RWPE2 (cell line): Measurements from ENCODE around the gene MRPS16.

Experiments used
- ATAC-seq: fragments of 200-7000 bp; cut with Tn5 transposase; 3 replicates; pipeline ENCODE4 v1.9.1; 2021; ENCODE audit warnings: low read depth
- DNase-seq: peaks from one replicate; pipeline ENCODE4 v3.0.0-alpha.2; 2020; ENCODE audit warnings: low spot score
- H3K27ac ChIP-seq: fragments of 450-650 bp; 2 replicates; pipeline ENCODE4 v1.5.1; 2017; ENCODE audit warnings: mild to moderate bottlenecking; ENCODE audit not compliant: poor library complexity, severe bottlenecking
- H3K27me3 ChIP-seq: fragments of 250-450 bp; sonication (Bioruptor Pico); 2 replicates; pipeline ENCODE4 v1.5.1; 2021; ENCODE audit warnings: mild to moderate bottlenecking, moderate library complexity; ENCODE audit not compliant: insufficient read depth, poor library complexity, severe bottlenecking
- H3K36me3 ChIP-seq: fragments of 250-450 bp; sonication (Bioruptor Pico); 2 replicates; pipeline ENCODE4 v1.5.1; 2020; ENCODE audit warnings: low read depth, mild to moderate bottlenecking, moderate library complexity
- H3K4me1 ChIP-seq: fragments of 250-450 bp; sonication (Bioruptor Pico); 2 replicates; pipeline ENCODE4 v1.5.1; 2021; ENCODE audit warnings: mild to moderate bottlenecking, moderate library complexity; ENCODE audit not compliant: insufficient read depth, poor library complexity, severe bottlenecking
- H3K4me3 ChIP-seq: fragments of 250-450 bp; sonication (Bioruptor Pico); 2 replicates; pipeline ENCODE4 v1.5.1; 2021; ENCODE audit warnings: mild to moderate bottlenecking, moderate library complexity; ENCODE audit not compliant: severe bottlenecking
- H3K9me3 ChIP-seq: fragments of 250-450 bp; sonication (Bioruptor Pico); 2 replicates; pipeline ENCODE4 v1.5.1; 2021; ENCODE audit warnings: mild to moderate bottlenecking, moderate library complexity; ENCODE audit not compliant: severe bottlenecking
- TF ChIP-seq, protein P1 (sequence below): fragments of 450-650 bp; IDR thresholded peaks from one replicate; pipeline ENCODE4 v1.5.1; 2017; ENCODE audit warnings: mild to moderate bottlenecking, moderate library complexity; ENCODE audit not compliant: poor library complexity, severe bottlenecking

MRPS16 gene

DNA sequence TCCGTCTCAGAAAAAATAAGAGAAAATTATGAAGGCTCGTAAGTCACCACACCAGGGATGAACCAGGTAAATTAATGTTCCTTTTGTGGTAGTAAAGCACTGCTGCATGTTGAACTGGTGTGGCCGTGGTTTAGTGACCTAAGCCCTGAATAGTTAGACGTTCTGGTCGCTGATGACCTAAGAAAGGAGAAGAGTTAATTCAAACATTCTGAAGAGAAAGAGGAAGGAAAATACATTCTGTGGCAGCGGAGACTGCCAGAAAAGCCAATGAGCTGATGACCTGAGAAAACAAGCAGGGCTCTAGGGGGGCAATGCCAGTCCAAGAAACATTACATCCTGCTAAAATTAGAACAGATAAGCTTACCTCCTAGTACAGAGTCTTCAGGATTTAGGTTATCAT lies 22.9 kb downstream of the MRPS16 start:
- H3K4me3 ChIP-seq, result no peak overlapping the region
- ATAC-seq, result no peak
- peaks cover 27% of the 10 kb centered on the region for H3K36me3 ChIP-seq
- H3K27ac ChIP-seq, result no peak overlapping the region
- H3K4me1 ChIP-seq, result peaks cover 4% of the 10 kb centered on the region
- no peaks in the 10 kb centered on the region for H3K9me3 ChIP-seq
- no peaks in the 10 kb centered on the region for H3K27me3 ChIP-seq
- TF ChIP-seq, protein P1, sequence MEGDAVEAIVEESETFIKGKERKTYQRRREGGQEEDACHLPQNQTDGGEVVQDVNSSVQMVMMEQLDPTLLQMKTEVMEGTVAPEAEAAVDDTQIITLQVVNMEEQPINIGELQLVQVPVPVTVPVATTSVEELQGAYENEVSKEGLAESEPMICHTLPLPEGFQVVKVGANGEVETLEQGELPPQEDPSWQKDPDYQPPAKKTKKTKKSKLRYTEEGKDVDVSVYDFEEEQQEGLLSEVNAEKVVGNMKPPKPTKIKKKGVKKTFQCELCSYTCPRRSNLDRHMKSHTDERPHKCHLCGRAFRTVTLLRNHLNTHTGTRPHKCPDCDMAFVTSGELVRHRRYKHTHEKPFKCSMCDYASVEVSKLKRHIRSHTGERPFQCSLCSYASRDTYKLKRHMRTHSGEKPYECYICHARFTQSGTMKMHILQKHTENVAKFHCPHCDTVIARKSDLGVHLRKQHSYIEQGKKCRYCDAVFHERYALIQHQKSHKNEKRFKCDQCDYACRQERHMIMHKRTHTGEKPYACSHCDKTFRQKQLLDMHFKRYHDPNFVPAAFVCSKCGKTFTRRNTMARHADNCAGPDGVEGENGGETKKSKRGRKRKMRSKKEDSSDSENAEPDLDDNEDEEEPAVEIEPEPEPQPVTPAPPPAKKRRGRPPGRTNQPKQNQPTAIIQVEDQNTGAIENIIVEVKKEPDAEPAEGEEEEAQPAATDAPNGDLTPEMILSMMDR, result no peak
- DNase-seq, result no peak

DNA sequence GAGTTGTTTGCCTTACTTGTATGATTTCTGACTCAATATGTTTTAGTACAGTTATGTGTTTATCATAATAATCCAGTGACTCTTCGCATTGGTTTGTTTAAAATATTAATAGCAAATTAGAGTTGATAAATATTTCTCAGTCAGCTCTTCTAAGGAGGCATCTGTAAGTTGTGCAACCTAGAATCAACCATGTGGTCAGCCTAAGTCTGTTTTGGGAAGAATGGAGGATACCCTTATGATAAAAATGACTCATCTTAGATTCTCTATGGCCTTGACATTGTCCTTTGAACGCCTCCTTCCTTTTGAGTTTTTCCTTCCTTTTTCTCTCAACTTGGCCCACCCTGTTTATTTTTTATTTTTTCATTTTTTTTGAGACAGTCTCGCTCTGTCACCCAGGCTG lies 24.2 kb downstream of the MRPS16 start:
- Histone ChIP-seq H3K36me3 (peaks cover 16% of the 10 kb centered on the region), H3K27ac (no peak overlapping the region), H3K4me1 (peaks cover 4% of the 10 kb centered on the region), H3K4me3 (no peak overlapping the region), H3K27me3 (no peaks in the 10 kb centered on the region), H3K9me3 (no peaks in the 10 kb centered on the region)
- TF ChIP-seq, protein P1, result no peak
- ATAC-seq (no peak), DNase-seq (no peak)

DNA sequence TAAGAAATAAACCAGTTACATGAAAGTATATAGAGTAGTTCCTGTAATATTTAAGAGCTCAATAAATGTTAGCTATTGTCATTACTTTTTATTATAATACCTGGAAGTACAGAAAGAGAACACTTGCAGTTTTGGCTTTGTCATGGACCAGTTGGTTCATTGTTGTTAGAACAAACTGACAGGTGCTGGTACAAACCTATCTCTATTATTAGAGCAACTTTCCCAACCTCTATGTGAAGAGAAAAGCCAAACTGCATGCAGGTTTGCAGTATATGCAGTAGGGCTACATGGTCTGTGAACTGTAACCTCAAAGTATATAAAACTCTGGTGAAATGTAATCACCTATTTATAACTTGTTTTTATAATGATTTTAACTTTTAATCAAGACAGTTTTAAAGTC lies 25.8 kb downstream of the MRPS16 start:
- no peaks in the 10 kb centered on the region for H3K9me3 ChIP-seq
- ATAC-seq (no peak), DNase-seq (no peak)
- peaks cover 4% of the 10 kb centered on the region; the same call in 1 of the 2 replicates for H3K36me3 ChIP-seq
- no peak overlapping the region for H3K4me3 ChIP-seq
- H3K27ac ChIP-seq, result no peak overlapping the region
- H3K4me1 ChIP-seq, result peaks cover 4% of the 10 kb centered on the region
- TF ChIP-seq, protein P1, result no peak
- no peaks in the 10 kb centered on the region for H3K27me3 ChIP-seq

DNA sequence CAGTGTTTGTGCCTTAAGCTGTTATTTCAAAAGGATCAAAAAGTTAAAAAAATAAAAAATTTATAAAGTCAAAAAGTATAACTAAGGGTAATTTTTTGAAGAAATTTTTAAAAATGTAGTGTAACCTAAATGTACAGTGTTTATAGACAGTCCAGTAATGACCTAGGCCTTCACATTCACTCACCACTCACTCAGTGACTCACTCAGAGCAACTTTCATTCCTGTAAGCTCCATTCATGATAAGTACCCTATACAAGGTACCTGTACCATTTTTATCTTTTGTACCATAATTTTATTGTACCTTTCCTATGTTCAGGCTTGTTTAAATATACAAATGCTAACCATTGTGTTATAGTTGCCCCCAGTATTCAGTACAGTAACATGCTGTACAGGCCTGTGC lies 26.9 kb downstream of the MRPS16 start:
- peak; percentile 73 for ATAC-seq
- Histone ChIP-seq H3K9me3 (no peaks in the 10 kb centered on the region), H3K4me1 (peaks cover 4% of the 10 kb centered on the region), H3K4me3 (no peak overlapping the region), H3K27ac (no peak overlapping the region), H3K36me3 (peaks cover 1% of the 10 kb centered on the region; the same call in 1 of the 2 replicates), H3K27me3 (no peaks in the 10 kb centered on the region)
- no peak for DNase-seq
- TF ChIP-seq, protein P1, result no peak

DNA sequence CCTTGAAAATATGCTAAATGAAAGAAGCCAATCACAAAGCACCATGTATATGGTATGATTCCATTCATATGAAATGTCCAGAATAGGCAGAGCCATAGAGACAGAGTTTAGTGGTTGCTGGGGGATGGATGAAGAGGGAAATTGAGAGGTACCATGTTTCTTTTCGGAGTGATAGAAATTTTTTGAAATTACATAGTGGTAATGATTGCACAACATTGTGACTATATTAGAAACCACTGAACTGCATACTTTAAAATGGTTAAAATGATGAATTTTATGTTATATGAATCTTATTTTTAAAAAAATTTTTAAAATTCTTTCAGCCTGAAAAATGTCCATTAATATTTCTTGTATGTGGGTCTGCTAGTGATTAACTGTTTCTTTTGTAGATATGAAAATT lies 31.5 kb downstream of the MRPS16 start:
- H3K4me3 ChIP-seq, result no peak overlapping the region
- H3K36me3 ChIP-seq, result no peaks in the 10 kb centered on the region; the same call in 1 of the 2 replicates
- no peaks in the 10 kb centered on the region for H3K9me3 ChIP-seq
- H3K27ac ChIP-seq, result no peak overlapping the region
- ATAC-seq, result no peak
- H3K4me1 ChIP-seq, result peaks cover 4% of the 10 kb centered on the region
- no peak for DNase-seq
- TF ChIP-seq, protein P1, result no peak
- no peaks in the 10 kb centered on the region for H3K27me3 ChIP-seq
